Parathyroid adenoma (tissue), 2 donors: ENCODE results near the gene VAMP7.

Experiments
- H2AFZ ChIP-seq: fragments of 300-600 bp; sonication (generic); one replicate; pipeline ENCODE4 v1.7.0; 2017; ENCODE audit warnings: antibody characterized with exemption, mild to moderate bottlenecking
- H3K27ac ChIP-seq: fragments of 300-600 bp; sonication (generic); one replicate; pipeline ENCODE4 v1.7.0; 2017
- H3K27me3 ChIP-seq: fragments of 300-600 bp; sonication (generic); one replicate; pipeline ENCODE4 v1.7.0; 2017; ENCODE audit warnings: low read length; ENCODE audit not compliant: control insufficient read depth, insufficient read depth
- H3K36me3 ChIP-seq: fragments of 300-600 bp; sonication (generic); one replicate; pipeline ENCODE4 v1.7.0; 2017; ENCODE audit warnings: low read length; ENCODE audit not compliant: control insufficient read depth, insufficient read depth
- H3K4me1 ChIP-seq: fragments of 300-600 bp; sonication (generic); one replicate; pipeline ENCODE4 v1.7.0; 2017; ENCODE audit warnings: control low read depth
- H3K4me2 ChIP-seq: fragments of 300-600 bp; sonication (generic); one replicate; pipeline ENCODE4 v1.7.0; 2017; ENCODE audit warnings: low read length
- H3K4me3 ChIP-seq: fragments of 300-600 bp; sonication (generic); one replicate; pipeline ENCODE4 v1.7.0; 2017; ENCODE audit warnings: low read depth, low read length
- H3K79me2 ChIP-seq: fragments of 300-600 bp; sonication (generic); one replicate; pipeline ENCODE4 v1.7.0; 2017; ENCODE audit warnings: control low read depth
- H3K9ac ChIP-seq: fragments of 300-600 bp; sonication (generic); one replicate; pipeline ENCODE4 v1.7.0; 2017; ENCODE audit warnings: mild to moderate bottlenecking
- H3K9me3 ChIP-seq: fragments of 300-600 bp; sonication (generic); one replicate; pipeline ENCODE4 v1.7.0; 2017; ENCODE audit warnings: low read length; ENCODE audit not compliant: control insufficient read depth
- CTCF ChIP-seq: fragments of 300-600 bp; sonication (generic); IDR thresholded peaks from one replicate; pipeline ENCODE4 v1.7.0; 2017; ENCODE audit warnings: antibody characterized with exemption, mild to moderate bottlenecking
- donor health status: primary hyperparathyroidism.

The VAMP7 gene

GRCh38 chrX:155865193-155865592, 16.0 kb upstream of the VAMP7 start:
- no peaks in the 10 kb centered on the region for H3K27me3 ChIP-seq

GRCh38 chrX:155867821-155868220, 13.3 kb upstream of the VAMP7 start:
- no peaks in the 10 kb centered on the region for H3K4me1 ChIP-seq
- H3K4me3 ChIP-seq: no peak overlapping the region
- TF ChIP-seq CTCF: no peak
- no peaks in the 10 kb centered on the region for H3K79me2 ChIP-seq
- H3K27ac ChIP-seq: no peak overlapping the region
- no peak overlapping the region for H2AFZ ChIP-seq
- no peak overlapping the region for H3K9ac ChIP-seq
- H3K27me3 ChIP-seq: no peaks in the 10 kb centered on the region
- H3K36me3 ChIP-seq: no peaks in the 10 kb centered on the region
- no peak overlapping the region for H3K4me2 ChIP-seq
- no peaks in the 10 kb centered on the region for H3K9me3 ChIP-seq

More at GRCh38 chrX:155865193-155865592, 16.0 kb upstream of the VAMP7 start:
- TF ChIP-seq CTCF: no peak
- Histone ChIP-seq H3K79me2 (no peaks in the 10 kb centered on the region), H3K4me3 (no peak overlapping the region), H3K27ac (no peak overlapping the region), H2AFZ (no peak overlapping the region), H3K36me3 (no peaks in the 10 kb centered on the region), H3K4me2 (no peak overlapping the region), H3K9me3 (no peaks in the 10 kb centered on the region), H3K4me1 (no peaks in the 10 kb centered on the region), H3K9ac (no peak overlapping the region)

DNA sequence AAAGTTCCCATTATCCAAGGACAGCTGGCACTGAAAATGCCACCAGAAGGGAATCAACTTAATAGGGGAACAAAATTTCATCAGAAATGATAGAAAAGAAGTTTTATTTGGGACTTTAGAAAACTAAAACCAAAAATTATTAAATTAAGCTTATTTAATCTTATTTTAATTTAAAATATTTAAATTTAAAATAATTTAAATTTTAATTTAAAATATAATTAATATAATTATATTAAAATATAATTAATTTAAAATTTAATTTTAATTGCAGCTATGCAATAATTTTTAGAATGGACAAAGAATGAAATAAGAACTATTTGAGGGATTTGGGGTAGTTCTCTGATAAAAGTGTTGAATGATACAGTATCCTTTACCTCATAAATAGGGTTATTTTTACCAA, 10.2 kb upstream of the VAMP7 start:
- Histone ChIP-seq H3K79me2 (no peaks in the 10 kb centered on the region), H3K9me3 (no peaks in the 10 kb centered on the region), H3K36me3 (no peaks in the 10 kb centered on the region), H3K27ac (no peak overlapping the region), H3K4me3 (no peak overlapping the region), H3K4me1 (no peaks in the 10 kb centered on the region), H3K4me2 (no peak overlapping the region), H2AFZ (no peak overlapping the region), H3K9ac (no peak overlapping the region), H3K27me3 (no peaks in the 10 kb centered on the region)
- no peak for TF ChIP-seq CTCF

DNA sequence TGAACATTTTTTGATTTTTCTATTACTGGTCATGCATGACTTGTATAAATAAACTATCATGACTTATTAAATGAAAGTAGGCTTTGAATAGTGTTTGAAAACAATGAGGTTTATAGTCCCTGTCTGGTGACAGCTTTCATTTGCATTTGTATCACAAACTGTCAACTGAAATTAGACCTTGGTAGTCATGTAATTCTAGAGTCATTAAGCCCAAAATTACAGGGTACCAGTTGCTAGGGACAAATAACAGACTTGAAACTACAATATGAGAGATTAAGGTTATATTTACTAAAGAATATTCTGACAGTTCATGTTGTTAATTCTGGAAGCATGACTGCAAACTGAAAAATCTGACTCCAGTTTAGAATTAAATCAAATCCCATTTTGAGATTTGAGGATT, 9.2 kb upstream of the VAMP7 start:
- Histone ChIP-seq H2AFZ (no peak overlapping the region), H3K79me2 (no peaks in the 10 kb centered on the region), H3K4me2 (no peak overlapping the region), H3K27ac (no peak overlapping the region), H3K36me3 (no peaks in the 10 kb centered on the region), H3K4me1 (no peaks in the 10 kb centered on the region), H3K4me3 (no peak overlapping the region), H3K9ac (no peak overlapping the region), H3K9me3 (no peaks in the 10 kb centered on the region), H3K27me3 (no peaks in the 10 kb centered on the region)
- TF ChIP-seq CTCF: no peak

GRCh38 chrX:155873188-155873587, 8.0 kb upstream of the VAMP7 start:
- H2AFZ ChIP-seq: no peak overlapping the region
- H3K79me2 ChIP-seq: no peaks in the 10 kb centered on the region
- H3K9ac ChIP-seq: no peak overlapping the region
- no peak for TF ChIP-seq CTCF
- no peaks in the 10 kb centered on the region for H3K36me3 ChIP-seq
- H3K9me3 ChIP-seq: no peaks in the 10 kb centered on the region
- H3K27ac ChIP-seq: no peak overlapping the region
- no peaks in the 10 kb centered on the region for H3K27me3 ChIP-seq
- H3K4me1 ChIP-seq: no peaks in the 10 kb centered on the region
- no peak overlapping the region for H3K4me2 ChIP-seq
- H3K4me3 ChIP-seq: no peak overlapping the region
